ENCODE measurements around the gene VAT1.
"Not testable (repeated sequence)": the region's sequence is repeated elsewhere in the genome, so short reads cannot be mapped to it uniquely, and the experiment has no call there.

Gene VAT1

DNA sequence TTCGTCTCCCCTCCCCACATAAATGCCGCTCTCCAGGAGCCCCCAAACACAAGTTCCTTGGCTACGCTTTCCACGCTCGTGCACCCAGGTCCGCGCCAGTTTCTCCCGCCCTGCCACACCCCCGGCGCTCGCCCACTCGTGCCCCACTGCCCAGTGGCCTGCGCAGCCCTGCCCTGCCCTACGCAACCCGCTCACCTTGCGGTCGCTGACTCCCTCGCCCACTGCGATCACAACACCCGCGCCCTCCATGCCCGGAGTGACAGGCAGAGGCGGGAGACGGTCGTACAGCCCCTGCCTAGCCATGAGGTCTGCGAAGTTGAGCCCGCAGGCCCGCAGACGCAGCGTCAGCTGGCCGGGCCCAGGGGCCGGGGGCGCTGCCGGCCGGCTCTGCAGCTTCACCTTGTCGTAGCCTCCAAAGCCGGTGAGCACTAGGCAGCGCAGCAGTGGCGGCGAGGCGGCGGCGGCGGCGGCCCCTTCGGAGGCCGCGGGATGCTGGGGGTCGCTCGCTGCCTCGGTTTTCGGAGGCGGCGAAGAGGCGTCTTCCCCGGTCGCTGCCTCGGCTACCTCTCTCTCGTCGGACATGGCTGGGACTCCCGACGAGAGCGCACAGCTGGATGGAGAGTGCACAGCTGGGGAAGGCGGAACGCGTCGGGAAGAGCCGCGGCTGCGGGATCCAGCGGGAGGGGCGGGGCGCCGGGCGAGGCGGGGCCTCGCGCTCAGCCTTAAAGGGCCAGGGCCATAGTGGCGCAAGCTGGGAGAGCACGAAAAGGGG lies at the start of gene VAT1:
VAT1 (minus strand) TSS at position 645 of the 772 bp plus-strand sequence; CDS start at position 582, 63 bp downstream.
- peak; percentile 70 for DNase-seq (ENCODE audit: low spot score)

DNA sequence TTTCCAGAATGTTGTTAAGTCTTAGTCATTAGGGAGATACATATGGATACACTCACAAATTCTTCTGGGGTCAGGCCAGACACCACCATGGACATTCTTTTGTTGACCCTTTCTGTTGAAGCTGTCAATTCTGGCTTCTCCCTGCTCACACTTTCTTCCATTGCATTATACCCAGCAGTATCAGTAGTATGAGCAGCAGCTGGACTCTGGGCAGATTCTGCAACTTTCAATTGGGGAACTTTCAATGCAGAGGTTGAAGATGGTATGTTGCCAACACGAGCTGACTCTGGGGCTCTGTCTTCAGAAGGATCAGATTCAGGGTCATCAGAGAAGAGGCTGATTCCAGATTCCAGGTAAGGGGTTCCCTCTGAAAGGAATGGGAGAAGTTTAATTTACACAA lies 48.7 kb upstream of the VAT1 start:
- DNase-seq (ENCODE audit: low spot score): no peak

DNA sequence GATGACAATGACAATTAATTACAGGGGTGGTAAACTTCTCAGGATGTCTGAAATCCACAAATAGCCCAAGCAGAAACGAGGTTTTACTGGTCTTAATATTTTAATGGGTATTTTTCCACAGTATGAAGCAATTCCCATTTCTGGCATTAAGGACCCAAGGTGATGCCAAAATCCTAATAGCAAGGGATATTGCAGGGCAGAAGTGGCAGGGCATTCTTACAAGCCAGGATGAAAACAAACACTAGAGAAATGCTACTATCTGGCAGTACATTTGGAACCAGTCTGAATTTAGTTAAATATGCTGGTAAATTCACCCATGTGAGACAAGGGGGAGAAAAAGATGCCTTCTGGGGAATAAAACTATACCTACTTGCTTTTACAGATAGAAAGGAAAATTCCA lies 48.1 kb upstream of the VAT1 start:
- no peak for DNase-seq (ENCODE audit: low spot score)

DNA sequence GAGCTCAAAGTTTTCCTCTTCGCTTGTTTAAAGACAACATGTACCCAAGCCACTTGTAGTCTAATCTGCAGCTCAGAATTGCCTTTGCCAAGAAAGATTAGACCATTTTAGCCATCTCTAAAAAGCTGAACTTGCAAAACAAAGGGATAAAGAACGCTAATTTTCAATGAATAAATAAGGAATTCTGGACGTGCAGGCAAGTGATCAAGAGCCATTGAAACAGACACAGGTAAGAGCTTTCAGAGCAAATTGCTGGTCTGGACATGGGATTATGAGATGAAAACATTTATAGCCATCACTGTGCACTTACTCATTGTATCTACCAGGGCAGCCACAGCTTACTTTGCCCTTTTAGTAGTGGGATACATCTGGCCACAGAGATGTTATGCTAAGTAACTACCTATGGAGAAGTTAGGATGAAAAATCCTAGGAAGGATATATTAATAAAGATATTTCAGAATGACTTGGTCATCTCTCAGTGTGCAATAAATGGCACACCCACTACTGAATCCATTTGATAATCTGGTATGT lies 47.2 kb upstream of the VAT1 start:
- no peak for DNase-seq (ENCODE audit: low spot score)

DNA sequence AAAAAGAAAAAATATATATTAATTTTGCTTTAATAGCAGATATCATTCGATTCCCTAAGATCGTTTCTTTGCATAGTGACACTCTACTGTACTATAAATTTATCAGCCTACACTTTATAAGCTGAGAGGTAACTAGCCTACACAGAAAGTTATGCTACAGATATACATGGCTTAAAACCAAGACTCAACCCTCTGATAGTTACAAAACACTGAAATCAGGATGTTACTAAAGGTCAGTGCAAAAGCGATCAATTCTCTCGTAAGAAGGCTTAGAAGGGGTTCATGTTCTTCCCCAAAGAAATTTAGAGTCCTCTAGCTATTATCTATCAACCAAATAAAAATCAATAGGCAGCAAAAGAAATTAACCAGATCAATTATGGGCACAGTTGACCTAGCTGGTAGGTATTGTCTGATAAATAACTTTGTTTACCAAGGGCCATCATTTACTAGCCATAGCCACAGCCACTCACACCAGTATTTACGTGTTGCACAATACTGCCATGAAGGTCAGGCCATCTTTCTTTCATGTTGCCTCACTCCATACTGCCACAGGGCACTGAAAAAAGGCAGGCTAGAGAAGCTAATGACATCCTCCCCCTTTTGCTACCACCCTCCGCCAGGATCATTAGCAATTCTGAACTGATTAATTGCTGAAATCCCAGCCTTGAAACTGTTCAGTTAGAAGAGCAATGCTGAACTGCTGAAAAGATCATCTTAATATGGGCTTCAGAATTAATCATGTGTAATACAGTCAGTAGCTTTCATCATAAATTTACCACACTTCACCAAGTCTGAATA lies 46.6 kb upstream of the VAT1 start:
- DNase-seq (ENCODE audit: low spot score): no peak

DNA sequence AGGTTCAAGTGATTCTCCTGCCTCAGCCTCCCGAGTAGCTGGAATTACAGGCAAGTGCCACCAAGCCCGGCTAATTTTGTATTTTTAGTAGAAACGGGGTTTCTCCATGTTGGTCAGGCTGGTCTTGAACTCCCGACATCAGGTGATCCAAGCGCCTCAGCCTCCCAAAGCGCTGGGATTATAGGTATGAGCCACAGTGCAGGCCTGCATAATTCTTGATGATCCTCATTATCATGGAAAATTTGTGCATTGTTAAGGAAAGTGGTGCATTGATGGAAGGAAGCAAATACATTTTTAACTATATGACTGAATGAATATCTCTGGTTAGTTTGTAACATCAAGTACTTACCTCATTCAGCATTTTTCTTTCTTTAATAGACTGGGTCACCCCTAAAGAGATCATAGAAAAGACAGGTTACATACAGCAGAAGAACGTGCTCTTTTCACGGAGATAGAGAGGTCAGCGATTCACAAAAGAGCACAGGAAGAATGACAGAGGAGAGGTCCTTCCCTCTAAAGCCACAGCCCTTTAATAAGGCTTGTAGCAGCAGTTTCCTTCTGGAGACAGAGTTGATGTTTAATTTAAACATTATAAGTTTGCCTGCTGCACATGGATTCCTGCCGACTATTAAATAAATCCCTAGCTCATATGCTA lies 40.9 kb upstream of the VAT1 start:
- DNase-seq (ENCODE audit: low spot score): no peak

DNA sequence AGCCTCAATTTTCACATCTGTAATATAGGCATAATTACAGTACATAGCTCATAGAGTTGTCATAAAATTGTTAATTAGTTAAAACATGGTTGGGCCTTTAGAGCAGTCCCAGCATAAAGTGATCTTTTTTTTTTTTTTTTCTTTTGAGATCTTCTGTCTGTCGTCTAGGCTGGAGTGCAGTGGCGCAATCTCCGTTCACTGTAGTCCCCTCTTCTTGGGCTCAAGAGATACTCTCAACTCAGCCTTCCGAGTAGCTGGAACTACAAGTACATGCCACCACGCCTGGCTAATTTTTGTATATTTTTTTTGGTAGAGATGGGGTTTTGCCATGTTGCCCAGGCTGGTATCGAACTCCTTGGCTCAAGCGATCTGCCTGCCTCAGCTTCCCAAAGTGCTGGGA lies 33.9 kb upstream of the VAT1 start:
- DNase-seq (ENCODE audit: low spot score): no peak

DNA sequence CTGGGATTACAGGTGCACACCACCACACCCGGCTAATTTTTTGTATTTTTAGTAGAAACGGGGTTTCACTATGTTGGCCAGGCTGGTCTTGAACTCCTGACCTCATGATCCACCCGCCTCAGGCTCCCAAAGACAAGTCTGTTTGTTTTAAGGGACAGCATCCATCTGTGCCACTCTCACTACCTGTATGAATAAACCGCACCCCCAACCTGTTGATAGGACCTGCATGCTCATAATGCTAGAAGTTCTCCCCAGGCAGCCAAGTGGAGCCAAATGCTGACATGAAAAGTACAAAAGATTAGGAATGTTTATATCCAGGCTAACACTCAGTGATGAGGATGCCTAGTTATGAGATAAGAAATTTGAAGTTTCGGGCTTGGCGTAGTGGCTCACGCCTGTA lies 30.8 kb upstream of the VAT1 start:
- not testable (repeated sequence) for DNase-seq (ENCODE audit: low spot score)

DNA sequence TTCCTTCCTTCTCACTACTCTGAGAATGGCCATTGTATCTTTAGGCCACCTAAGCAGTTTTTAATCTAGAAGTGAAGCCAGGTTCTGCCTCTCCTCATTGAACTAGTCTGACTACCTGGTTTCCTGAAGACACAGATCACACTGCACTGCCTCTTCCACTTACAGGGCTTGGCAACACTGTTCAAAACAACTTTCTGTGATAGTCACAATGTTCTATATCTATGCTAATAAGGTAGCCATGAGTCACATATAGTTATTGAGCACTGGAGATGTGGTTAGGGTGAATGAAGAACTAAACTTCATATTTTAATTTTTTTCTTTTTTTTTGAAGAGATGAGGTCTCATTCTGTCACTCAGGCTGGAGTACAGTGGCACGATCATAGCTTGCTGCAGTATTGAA lies 29.8 kb upstream of the VAT1 start:
- no peak for DNase-seq (ENCODE audit: low spot score)

DNA sequence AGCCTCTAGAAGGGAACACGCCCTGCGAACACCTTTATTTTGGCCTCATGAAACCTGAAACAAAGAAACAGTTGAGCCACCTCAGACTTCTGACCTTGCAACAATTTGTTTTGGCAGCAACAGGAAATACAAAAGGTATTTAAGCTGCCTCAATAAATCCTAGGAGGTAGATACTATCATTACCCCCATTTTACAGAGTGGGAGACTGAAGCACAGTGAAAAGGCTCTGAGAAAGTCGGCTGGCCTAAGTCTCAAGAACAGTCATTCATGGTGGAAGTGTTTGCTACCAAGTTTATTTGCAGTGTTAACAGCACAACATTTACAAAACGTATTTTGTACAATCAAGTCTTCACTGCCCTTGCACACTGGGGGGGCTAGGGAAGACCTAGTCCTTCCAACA lies 21.8 kb upstream of the VAT1 start:
- no peak for DNase-seq (ENCODE audit: low spot score)

DNA sequence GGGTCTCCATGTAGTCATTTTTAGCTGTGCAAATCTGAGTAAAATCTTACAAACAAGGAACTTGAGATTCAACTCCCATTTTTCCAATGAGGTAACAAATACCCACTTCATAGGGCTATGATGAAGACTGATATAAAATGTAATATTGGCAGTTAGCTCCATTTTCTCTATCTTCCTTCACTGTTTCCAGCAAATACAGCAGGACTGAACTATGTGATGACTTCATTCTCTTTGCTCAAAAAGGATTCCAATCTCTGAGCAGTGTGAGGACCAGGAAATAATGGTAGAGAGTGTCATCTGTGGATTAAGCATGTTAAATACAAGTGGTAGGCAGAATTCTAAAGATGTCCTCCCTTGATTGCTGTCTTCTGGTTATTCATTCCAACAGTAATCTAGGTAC lies 21.1 kb upstream of the VAT1 start:
- DNase-seq (ENCODE audit: low spot score): no peak

DNA sequence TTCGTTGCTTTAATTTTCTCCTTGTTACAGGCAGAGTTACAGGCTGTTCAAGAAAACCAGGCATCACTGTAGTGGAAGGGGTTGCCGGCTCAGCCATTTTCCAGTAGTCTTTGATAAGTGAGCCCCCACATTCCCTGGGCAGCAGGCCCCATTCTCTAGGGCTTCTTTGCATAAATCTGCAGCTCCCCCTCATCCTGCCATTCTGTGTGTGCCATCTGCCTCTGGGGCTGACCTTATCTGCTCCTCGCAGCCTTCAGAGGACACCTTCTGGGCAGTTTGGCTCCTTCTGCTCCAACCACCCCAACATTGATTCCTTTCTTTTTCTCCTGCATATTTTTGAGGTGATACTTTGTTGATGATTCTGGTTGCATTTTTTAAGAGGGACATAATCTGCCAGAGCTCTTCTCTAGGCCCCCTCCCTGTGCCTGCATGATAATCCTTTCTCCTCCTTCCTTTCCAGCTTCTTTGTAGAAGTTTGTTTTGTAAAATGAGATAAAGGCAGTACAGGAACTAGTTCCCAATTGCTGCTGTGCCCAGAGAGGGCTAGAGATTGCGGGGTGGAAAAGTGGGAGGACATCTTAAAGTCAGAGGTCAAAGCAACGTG lies 19.9 kb upstream of the VAT1 start:
- no peak for DNase-seq (ENCODE audit: low spot score)

DNA sequence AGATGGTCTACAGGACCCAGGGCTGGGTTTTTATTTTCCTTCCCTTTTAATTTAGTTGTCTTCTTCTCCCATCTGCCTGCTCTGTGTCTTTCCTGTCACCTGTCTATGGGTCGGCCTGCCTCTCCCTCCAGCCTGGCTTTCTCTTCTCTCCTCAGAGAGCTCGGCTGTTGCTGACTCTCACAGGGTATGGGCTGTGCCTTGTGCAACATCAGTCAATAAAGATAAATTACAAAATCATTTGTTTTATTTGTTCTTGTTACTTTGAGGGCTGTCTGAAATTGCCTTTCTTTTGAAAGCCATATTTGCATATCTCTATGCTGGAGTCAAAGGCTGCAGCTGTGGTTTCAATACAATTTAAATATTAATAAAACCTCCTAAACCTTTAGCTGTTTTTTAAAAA lies 18.5 kb upstream of the VAT1 start:
- no peak for DNase-seq (ENCODE audit: low spot score)

DNA sequence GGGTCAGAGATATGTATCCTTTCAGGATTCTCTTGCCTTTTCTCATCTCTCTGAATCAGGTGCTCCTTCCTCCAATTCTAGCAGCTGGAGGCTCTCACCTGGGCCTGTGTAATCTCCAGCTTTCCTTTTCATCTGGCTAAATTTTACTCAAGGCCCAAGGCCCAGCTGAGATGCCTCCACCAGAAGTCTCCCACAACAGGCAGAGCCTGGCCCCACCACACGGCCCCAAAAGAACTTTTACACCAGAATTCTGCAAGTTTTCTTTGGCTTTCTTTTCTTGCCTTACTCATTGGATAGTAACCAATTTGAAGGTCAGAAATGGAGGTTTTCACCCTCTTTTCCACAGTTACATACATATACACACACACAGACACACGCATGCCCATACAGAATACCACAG lies 17.5 kb upstream of the VAT1 start:
- no peak for DNase-seq (ENCODE audit: low spot score)

DNA sequence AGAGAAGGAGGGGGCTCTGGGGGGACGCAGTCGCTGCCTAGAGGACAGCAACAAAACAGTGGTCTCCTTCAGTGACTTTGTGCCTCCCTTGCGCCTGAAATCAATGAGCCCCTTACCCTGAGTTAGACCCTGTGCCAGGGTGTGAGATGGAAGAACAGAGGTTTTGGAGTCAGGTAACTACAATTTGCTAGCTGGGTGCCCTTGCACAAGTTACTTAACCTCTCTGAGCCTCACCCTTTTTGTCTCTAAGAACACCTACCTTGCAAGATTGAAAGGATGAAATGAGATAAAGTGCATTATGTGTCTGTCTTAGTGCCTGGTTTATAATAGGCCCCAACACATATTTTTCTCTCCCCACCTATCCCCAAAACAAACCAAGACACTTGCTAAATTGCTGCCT lies 12.7 kb upstream of the VAT1 start:
- DNase-seq (ENCODE audit: low spot score): no peak

DNA sequence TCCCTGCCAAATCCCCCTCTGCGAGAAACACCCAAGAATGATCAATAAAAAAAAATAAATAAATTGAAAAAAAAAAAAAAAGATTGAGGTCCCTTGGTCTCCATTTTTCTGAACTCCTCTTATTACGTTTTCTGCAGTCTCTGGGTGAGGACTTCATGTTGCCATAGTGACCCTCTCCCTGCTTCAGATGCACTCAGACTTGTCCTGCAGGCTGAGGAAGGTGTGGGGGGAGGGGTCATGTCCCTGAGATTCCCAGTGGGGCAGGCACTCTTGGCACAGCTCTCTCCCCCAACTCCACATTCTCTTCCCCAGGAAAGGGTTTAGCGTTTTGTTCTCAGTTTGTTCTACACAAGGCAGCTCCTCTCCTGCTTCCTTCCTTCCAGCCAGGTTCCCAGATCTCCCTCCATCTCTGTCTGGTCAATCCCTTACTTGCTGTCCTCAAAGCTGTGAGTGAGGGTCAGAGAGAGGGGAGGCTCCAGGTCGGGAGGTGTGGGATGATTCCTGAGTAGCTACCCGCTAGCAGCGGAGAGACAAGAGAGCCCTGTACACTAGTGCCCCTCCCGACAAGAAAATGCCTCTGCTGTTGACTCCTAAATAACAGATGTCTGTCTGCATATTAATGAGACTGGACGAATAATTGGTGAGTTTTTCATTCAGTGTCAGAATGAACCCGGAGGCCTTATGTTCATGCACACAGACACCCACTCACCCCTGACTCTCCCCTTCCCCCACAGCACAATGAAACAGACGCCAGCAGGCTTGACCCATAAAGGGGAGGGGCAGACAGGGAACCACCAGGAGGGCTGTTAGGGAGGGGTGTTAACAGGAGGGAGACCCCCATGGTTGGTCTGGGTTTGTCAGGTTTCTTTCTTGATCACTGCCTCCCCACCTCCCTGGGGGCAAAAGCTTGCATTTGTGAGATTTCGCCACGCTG lies 12.0 kb upstream of the VAT1 start:
- no peak for DNase-seq (ENCODE audit: low spot score)

DNA sequence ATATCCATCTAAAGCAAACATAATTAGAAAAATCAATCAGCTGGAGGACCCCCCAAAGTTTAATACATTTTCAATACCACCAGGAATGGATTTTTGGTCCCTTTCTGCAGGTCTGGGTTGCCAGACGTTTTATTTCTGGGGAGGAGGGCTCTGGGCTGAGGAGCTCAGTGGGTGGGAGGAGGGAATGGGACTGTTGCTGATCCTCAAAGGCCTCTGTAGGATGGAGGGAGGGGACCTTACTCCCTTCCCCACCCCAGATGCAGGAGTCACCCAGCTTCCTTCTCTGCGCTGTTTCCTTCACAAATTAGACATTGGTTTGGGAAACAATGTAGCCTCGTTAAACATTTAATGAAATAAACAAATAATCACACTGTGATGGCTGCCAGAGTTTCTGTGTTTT lies 9.5 kb upstream of the VAT1 start:
- no peak for DNase-seq (ENCODE audit: low spot score)

DNA sequence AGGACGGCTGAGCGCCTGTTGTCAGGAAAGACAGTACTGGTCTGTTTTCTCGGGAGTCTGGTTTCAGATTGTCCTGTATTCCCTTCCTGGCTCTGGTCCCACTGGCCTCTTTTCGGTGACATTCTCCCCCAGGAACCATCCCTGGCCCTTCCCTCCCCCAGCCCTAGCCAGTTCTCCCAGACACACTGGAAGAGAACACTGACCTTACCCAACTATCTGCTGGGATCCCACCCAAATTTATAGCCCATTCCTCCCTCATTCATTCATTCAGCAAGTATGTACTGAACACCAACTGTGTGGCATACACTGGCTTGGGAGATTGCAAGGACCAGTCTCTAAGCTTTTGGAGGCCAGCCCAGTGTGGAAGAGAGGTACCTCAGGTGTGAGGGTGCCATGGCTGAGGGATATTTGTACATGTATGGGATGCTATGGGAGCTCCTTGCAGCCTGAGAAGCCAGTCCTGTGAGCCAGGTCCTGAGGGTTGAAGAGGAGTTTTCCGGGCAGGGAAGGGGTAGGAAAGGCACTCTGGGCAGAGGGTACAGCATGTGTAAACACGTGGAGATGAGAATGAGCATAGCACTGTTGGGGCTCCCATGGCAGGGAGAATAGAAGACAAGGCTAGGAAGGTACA lies 8.1 kb upstream of the VAT1 start:
- no peak for DNase-seq (ENCODE audit: low spot score)

DNA sequence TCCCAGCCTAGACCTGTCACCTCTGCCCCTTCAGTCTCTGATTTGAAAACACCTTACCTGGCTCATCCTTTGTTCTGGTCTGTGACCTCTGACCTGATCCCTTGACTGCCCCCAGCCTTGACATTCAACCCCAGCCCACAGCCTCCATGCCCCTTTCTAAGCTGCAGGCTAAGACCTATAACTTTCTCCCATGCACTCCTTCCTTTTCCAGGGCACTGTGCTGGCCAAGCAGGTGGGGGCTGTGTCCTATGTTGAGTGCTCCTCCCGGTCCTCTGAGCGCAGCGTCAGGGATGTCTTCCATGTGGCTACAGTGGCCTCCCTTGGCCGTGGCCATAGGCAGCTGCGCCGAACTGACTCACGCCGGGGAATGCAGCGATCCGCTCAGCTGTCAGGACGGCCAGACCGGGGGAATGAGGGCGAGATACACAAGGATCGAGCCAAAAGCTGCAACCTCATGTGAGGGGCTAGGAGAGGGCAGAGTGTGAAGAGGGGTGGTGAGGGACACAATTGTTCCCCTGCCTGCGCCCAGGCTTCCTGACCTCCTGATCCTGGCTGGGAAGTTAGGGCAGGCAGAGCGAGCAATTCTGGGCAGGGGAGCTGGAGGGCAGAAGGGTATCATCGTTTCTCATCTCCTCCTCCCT lies 6.2 kb upstream of the VAT1 start:
- DNase-seq (ENCODE audit: low spot score): no peak
